SK-N-SH (cell line): ENCODE data around the gene MACROD2.

Source experiments
- EZH2phosphoT487 ChIP-seq: fragments of 200-600 bp; sonication (generic); IDR thresholded peaks from 2 replicates; pipeline ENCODE4 v1.6.1; 2017; ENCODE audit warnings: low read depth, mixed run types, mild to moderate bottlenecking, antibody characterized with exemption, moderate library complexity, borderline replicate concordance
- FOXJ3 ChIP-seq: sonication (generic); formaldehyde crosslinking; IDR thresholded peaks from 2 replicates; pipeline ENCODE4 v1.5.1; 2020; ENCODE audit warnings: mild to moderate bottlenecking, missing genetic modification reagents
- TF ChIP-seq, protein P1 (sequence below): fragments of 200-600 bp; sonication (generic); IDR thresholded peaks from 2 replicates; pipeline ENCODE4 v1.6.1; 2017; ENCODE audit warnings: antibody characterized with exemption, mild to moderate bottlenecking, moderate library complexity

DNA sequence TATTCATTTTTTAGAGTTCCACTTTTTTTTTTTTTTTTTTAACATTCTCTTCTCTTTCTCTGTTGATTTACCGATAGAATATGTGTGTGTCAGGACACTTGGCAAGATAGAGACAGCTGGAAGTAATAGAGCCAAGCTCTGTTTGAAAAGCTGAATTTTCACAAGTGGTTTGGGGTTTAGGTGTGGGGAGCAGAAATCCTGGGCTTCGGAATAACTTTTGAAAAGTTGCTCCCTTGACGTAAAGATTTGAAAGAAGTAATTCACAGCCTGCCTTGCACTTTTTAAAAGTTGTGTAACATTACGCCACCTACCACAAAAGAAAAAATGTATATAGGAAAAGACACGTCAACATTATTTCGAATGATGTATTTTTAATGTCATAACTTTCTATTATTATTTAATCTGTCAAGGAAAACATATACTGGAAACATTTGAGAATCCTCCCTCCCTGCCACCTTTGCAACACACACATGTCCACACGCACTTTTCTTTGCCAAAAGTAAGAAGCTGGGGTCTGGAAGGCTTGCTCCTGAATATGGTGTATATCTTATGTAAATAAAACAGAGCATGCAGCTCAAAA is 1660.1 kb downstream of the MACROD2 start:
- TF ChIP-seq FOXJ3, result no peak
- no peak for TF ChIP-seq EZH2phosphoT487
- TF ChIP-seq, protein P1, sequence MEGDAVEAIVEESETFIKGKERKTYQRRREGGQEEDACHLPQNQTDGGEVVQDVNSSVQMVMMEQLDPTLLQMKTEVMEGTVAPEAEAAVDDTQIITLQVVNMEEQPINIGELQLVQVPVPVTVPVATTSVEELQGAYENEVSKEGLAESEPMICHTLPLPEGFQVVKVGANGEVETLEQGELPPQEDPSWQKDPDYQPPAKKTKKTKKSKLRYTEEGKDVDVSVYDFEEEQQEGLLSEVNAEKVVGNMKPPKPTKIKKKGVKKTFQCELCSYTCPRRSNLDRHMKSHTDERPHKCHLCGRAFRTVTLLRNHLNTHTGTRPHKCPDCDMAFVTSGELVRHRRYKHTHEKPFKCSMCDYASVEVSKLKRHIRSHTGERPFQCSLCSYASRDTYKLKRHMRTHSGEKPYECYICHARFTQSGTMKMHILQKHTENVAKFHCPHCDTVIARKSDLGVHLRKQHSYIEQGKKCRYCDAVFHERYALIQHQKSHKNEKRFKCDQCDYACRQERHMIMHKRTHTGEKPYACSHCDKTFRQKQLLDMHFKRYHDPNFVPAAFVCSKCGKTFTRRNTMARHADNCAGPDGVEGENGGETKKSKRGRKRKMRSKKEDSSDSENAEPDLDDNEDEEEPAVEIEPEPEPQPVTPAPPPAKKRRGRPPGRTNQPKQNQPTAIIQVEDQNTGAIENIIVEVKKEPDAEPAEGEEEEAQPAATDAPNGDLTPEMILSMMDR, result no peak
